Measurements from ENCODE around the gene MKNK2. TPM values are rescaled to one million over a fixed set of nuclear protein-coding genes. Genes with fewer than 3 reads are reported as not detected.

MKNK2 gene
- total and polyA plus RNA-seq, 2 donors (not counting 3 experiments of a cell fraction or from before 2014, with no cell fraction given) = 65.1 to 86.1 TPM

- Histone ChIP-seq H3K27me3 (ENCODE audit: control insufficient read depth in 2 of 2, insufficient read depth in 2 of 2, low read length in 2 of 2) (no peaks in the 10 kb centered on the region), H3K4me2 (ENCODE audit: insufficient read depth, low read length) (no peak overlapping the region), H4K20me1 (replicated peaks; ENCODE audit: control insufficient read depth, extremely low read depth, insufficient read depth, low read length) (no peaks in the 10 kb centered on the region), H3K4me1 (ENCODE audit: control insufficient read depth, extremely low read depth, insufficient read depth, low read length) (peaks cover 24% of the 10 kb centered on the region), H3K9ac (replicated peaks; ENCODE audit: extremely low read depth, insufficient read depth, low read length) (no peak overlapping the region), H3K79me2 (ENCODE audit: control insufficient read depth, insufficient read depth, low read length) (no peaks in the 10 kb centered on the region), H2AFZ (ENCODE audit: low read depth, low read length) (no peak overlapping the region), H3K36me3 (ENCODE audit: control insufficient read depth in 2 of 2, extremely low read depth in 1 of 2, insufficient read depth in 2 of 2, low read length in 2 of 2) (no peaks in the 10 kb centered on the region), H3K27ac (ENCODE audit: insufficient read depth, low read depth, low read length) (no peak overlapping the region), H3K9me1 (replicated peaks; ENCODE audit: control insufficient read depth, extremely low read depth, insufficient read depth, low read length) (no peaks in the 10 kb centered on the region), H3K9me3 (replicated peaks; ENCODE audit: control insufficient read depth, insufficient read depth, low read length) (no peaks in the 10 kb centered on the region), H3K4me3 (replicated peaks in 1 of 3; ENCODE audit: insufficient read depth in 1 of 3, low read depth in 1 of 3, low read length in 3 of 3) (no peak overlapping the region)
- ChIA-PET CTCF (no interaction called here), POLR2A (no interaction called here)
- no peak for FAIRE-seq
- TF ChIP-seq POLR2AphosphoS5 (IDR thresholded peaks at IDR 0.05; ENCODE audit: insufficient read depth, low read depth, low read length) = no peak
- no peak for TF ChIP-seq EZH2 (IDR thresholded peaks at IDR 0.05; ENCODE audit: borderline replicate concordance, low read depth, low read length, severe bottlenecking)
- TF ChIP-seq JUN (IDR thresholded peaks at IDR 0.05; ENCODE audit: borderline replicate concordance, insufficient read depth, insufficient read length, low read depth) = no peak
- no peak for TF ChIP-seq CTCF (IDR thresholded peaks at IDR 0.05; ENCODE audit: extremely low read depth in 1 of 2, insufficient read depth in 1 of 2, low read depth in 1 of 2, low read length in 2 of 2)
- TF ChIP-seq POLR2A (IDR thresholded peaks at IDR 0.05; ENCODE audit: low read depth, low read length) = no peak
- TF ChIP-seq FOS (IDR thresholded peaks at IDR 0.05; ENCODE audit: borderline replicate concordance, insufficient read depth, low read length) = no peak
- TF ChIP-seq MYC (IDR thresholded peaks at IDR 0.05; ENCODE audit: low read depth, low read length) = no peak
- TF ChIP-seq MAX (IDR thresholded peaks at IDR 0.05; ENCODE audit: insufficient read depth, insufficient read length) = no peak
- no peak for TF ChIP-seq GATA2 (IDR thresholded peaks at IDR 0.05; ENCODE audit: insufficient read depth, insufficient read length, low read depth, low read length)
- no peak for DNase-seq (ENCODE audit: low read depth, low spot score)
- intact Hi-C loops (cut with micrococcal nuclease) = no loop called here
- dilution Hi-C loops (cut with MboI; ENCODE audit: extremely low pct_ligation_motif_present, low sequenced_read_pairs) = no loop called here
- BruUV-seq (replicated peaks) = no TSS peak
These were observed 13.3 kb upstream of the MKNK2 start for GRCh38 chr19:2064395-2064787.

Data from endothelial cell of umbilical vein (primary cell).